HG03442 (cell line): ENCODE measurements around the gene RNLS.
"Not testable (repeated sequence)": the region's sequence is repeated elsewhere in the genome, so short reads cannot be mapped to it uniquely, and the experiment has no call there.

Experiments
- ATAC-seq: cut with Tn5 transposase; IDR thresholded peaks from one replicate; pipeline ENCODE4 v1.9.1; 2021; ENCODE audit warnings: mild to moderate bottlenecking, moderate library complexity; ENCODE audit not compliant: unreplicated experiment

The RNLS gene

DNA sequence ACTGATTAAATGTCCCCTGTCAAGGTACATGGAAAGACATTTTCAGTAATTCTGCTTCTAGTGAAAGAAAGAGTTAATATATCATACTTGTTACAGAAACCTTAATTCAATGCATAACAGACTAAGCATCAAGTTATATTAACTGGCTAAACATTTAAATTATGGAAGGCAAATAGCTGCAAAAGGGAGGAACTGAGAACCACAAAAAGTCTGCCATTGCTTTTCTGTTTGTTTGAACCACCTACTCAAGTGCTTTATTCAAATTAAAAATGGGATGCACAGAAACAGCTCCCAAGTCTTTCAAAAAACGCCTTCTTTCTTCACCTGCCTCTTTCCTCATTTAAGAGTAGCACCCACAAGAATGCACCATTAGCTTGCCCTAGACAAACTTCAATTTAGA lies 271.9 kb downstream of the RNLS start:
- no peak for ATAC-seq

DNA sequence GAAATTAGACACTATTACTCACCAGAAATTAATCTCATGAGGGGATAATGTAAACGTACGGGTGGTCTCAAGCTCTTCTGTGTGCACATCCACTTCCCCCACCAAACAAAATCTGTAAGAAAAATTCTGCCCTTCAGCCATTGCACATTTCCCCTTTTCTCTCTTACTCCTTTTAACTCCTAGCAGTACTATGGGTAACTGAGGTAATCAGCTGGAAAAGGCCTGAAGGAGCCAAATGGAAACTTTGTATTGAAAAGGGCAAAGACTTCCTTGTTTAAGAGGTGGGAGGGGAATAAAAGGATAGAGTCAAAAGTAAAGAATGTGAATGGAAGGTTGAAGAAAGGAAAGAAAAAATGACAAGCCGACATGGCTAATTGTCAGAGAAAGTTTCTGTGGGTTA lies 273.8 kb downstream of the RNLS start:
- no peak for ATAC-seq

DNA sequence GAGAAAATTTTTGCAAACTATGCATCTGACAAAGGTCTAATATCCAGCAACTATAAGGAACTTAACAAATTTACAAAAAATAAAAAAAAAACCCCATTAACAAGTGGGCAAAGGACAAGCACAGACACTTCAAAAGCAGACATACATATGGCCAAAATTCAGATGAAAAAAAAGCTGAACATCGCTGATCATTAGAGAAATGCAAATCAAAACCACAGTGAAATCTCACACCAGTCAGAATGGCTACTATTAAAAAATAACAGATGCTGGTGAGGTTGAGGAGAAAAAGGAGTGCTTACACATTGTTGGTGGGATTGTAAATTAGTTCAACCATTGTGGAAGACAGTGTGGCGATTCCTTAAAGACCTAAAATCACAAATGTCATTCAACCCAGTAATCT lies 274.8 kb downstream of the RNLS start:
- not testable (repeated sequence) for ATAC-seq

DNA sequence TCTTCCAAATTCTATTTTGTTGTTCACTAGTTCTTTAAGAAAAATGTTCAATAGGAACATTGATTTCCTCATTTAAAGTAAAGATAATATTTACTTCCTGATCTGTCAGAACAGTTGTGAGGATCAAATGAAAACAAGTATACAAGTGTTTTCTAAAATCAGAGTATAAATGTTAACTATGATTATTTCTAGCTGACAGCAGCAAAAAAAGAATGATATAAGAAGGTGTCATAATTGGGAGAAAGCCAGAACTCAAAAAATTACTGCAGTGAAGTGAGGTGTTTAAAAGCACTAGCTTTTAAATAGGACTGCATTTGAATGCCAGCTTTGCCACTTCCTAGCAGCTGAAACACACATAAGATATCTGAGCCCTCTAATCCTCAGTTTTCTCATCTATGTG lies 283.3 kb downstream of the RNLS start:
- ATAC-seq = no peak

GRCh38 chr10:88297103-88297502 lies 286.0 kb downstream of the RNLS start:
- ATAC-seq = no peak

DNA sequence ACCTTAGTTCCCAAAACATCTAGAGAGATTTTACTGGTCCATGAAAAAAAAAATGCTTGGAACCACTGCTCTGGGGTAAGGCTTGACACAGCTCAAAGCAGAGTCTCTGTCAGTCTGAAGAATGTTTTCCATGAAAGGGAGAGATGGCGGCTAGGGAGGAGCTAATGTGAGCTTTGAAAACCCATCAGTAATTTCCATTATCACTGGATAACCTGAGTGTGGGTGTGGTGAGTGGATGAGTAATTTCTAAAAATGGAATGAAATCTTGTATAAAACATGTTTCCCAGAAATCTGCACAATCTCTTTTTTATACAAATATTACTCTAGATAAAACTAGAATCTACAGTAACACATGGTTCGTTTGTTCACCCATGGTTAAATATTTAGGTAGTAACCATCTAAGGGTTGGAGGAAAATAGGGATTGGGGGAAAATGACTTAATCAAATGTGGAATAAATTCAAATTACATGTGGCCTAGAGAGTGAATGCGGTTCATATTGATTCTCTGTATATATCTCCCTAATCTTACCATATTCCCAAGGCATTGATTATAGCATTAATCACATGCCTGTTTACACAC lies 289.4 kb downstream of the RNLS start:
- ATAC-seq = no peak

- ATAC-seq = no peak
Measured at GRCh38 chr10:88293073-88293472, 290.0 kb downstream of the RNLS start.

DNA sequence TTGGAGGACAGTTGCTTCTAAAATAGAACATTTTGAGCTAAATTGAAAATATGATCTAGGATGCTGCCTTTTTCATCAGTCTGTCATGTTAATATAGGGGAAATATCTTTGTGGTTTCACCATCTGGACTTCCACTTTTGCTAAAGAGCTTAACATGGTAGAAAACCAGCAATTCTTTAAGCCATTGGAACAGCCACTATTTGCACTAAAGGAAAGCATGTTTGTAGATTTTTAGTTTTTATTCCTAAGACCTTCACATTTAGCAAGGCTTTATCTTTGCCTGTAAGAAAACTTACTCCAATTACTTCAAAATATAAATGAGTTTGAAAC lies 291.0 kb downstream of the RNLS start:
- ATAC-seq = no peak

DNA sequence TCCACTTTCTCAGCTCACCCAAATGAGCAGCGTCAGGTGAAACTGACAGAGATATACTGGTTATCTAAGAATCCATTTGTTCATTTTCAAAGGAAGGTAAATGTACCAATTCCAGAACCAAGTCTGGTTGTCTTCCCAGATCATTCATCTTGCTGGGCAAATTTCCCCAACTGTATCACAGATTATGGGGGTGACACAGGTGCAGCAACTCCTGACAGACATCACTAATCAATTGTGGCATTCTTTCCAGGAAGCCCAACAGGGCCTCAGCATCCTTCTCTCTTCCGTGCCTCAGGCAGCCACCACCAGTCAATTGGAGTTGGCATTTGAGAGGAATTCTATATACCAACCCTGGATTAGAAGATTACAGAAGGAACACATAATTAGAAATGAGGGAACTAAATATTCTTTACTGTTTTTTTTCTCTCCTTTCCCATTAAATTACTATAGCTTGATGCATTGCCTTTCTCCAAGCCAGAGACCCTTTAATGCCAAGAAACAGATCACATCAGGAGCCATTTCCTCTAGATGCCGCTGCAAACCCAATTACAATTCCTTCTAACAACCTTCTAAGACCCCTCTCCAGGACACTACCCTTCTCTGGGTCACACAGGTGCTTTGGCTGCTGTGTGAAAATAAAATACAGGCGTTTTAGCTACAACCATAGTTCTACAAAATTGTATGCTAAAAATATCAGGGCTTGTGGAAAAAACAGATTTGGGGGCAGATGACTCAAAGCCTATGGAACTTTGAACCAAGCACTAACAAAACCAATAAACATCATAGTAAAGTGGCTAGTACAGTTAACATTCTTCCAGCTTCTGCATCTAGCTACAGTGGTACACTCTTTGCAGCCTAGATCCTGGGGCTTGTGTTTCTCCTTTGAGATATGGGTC lies 291.6 kb downstream of the RNLS start:
- no peak for ATAC-seq

- ATAC-seq = no peak
Measured at GRCh38 chr10:88289342-88289741, 293.8 kb downstream of the RNLS start.

DNA sequence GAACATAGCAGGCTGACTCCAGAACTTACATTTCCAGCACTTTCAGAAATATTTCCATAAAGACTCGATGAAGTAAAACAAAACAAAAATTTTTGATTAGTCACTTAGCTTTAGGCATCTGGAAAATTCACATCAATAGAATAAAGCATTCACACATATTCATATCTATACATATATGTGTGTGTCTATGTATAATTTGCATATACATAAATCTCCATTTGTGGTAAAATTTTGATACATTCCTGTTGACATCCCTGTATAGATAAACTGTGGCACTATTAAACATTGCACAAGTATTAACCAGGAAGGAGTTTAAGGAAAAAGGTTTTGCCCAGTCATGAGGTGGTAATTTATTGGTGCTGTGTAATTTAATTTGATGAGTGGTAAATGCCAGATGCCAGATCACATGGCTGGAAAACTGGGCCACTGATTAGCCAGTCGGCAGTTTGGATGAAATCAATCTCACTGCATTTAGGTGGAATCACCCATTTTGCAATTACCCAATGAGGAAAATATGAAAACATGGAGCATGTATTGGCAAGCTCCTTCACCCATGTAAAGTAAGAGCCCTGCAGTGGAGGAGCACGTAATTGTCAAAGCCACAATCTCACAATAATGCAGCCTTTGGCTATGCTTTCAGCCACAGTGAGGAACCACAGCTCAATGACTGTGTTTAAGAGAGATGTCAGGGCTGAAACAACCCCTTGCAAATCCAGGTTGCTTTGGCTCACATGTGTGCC lies 294.6 kb downstream of the RNLS start:
- no peak for ATAC-seq

DNA sequence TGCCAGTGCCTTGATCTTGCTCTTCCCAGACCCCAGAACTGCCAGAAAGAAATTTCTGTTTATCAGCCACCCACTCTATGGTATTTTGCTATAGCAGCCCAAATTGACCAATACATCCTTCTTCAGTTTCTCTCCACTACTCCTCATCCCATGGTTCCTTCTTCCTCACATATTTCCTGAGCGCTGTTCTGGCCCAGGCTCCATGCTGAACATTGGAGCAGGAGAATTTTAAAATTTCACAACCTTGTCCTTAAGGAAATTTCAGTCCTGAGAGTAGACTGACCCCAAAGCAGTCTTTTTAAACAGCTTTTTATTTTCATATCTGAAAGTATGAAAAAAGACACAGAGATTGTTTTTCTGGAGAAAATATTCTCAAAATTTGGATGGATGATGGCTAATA lies 297.1 kb downstream of the RNLS start:
- ATAC-seq = no peak

- ATAC-seq = no peak
Measured at GRCh38 chr10:88281592-88282347, 301.3 kb downstream of the RNLS start.

DNA sequence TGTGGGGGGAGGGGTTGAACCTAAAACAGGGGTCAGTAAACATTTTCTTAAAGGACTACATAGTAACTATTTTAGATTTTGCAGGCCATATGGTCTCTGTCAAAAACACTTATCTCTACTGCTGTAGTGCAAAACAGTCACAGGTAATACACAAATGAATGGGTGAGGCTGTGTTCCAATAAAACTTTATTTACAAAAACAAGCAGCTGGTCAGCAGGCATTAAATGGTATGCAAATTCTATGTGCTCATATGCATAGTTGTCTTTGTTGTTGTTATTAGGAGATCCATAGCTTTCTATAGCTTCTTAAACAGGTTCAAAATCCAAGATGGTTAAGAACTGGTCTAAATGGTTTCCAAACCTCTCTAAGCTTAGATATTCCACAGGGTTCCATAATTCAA lies 302.6 kb downstream of the RNLS start:
- no peak for ATAC-seq

DNA sequence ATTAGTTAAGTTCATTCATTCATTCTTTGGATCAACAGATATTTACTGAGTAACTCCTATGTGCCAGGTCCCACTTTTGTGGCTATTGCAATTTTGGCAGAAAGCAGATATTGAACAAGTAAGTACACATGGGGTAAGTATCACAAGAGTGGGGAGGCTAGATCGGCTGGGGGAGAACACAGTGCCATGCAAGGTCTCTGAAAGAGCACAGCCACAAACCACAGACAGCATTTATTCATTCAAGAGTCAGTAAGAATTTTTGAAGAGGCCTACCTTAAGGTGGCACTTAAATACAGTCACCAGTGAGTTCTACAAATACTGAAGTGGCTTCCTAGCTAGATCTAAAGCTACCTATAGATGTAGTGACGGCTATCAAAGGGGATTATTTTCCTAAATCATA lies 304.2 kb downstream of the RNLS start:
- no peak for ATAC-seq

DNA sequence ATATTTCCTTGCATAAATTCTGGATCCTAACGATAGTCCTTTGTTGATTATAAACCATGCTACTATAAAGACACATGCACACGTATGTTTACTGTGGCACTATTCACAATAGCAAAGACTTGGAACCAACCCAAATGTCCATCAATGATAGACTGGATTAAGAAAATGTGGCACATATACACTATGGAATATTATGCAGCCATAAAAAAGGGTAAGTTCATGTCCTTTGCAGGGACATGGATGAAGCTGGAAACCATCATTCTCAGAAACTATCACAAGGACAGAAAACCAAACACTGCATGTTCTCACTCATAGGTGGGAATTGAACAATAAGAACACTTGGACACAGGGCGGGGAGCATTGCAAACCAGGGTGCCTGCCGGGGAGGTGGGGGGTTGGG lies 306.2 kb downstream of the RNLS start:
- not testable (repeated sequence) for ATAC-seq

GRCh38 chr10:88274286-88274685 lies 308.8 kb downstream of the RNLS start:
- no peak for ATAC-seq

DNA sequence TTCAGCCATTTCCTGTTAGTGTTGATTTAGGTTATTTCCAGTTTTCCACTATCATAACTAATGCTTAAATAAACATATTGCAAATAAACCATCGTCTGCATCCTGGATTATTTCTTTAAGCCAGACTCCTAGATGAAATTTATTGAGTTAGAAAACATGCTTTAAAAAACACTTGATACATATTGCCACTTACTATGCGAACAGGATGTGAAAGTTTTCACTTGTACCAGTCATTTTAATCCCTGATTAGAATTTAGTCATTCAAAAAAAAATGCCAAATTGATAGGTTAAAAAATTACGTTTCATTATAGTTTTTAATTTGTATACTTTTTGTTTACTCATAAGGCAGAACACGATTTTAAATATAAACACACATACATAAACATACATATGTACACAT lies 309.6 kb downstream of the RNLS start:
- ATAC-seq = no peak

- peak; percentile 19 for ATAC-seq
Measured at GRCh38 chr10:88271761-88272543, 311.2 kb downstream of the RNLS start.

DNA sequence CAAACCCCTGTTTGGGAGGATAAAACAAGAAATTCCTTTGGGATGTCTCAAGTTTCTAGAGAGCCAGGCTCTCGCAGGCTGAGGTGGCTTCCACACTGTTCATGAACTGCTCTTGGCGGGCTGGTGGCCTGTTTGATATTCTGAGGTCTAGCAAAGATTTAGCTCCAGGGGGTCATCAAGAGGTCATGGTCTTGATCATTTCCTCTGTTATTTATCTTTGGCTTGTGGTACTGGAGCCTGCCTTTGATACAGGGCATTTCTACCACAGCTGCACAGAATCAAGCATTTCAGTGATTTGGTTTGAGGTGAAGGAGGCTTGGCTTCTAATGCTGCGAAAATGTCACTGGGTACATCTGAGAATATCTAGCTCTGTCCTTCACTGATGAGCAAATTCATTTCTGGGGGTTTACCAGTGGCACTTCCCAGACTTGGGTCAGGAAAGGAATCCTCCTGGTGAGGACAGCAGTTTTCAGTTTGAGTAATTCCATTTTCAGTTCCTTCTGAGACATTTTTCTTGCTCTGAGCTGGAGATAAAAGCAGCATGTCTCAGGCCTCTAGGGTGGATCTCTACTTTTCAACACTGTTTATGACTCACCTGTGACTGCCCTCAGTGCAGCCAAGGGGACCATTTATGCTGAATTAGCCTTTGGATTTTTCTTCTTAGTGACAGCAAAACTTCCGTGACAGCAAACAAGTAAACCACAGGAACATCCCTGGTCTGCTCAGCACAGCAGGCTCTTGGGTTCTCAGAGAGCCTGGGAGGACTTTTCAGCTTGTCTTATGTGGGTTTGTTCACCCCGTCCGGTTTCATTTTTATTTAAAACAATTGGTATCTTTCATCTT lies 312.0 kb downstream of the RNLS start:
- peak; percentile 90 for ATAC-seq
